KMS-11 (cell line): Measurements from ENCODE around the gene TRABD2B.

Experiments
- H2AFZ ChIP-seq: fragments of 200-600 bp; sonication (generic); 2 replicates; pipeline ENCODE4 v1.6.1; 2016; ENCODE audit warnings: antibody characterized with exemption, mixed run types, low read depth
- H3K27ac ChIP-seq: fragments of 200-600 bp; sonication (generic); 2 replicates; pipeline ENCODE4 v1.6.1; 2016; ENCODE audit warnings: mild to moderate bottlenecking, mixed run types
- H3K27me3 ChIP-seq: fragments of 200-600 bp; sonication (generic); 2 replicates; pipeline ENCODE4 v1.6.1; 2017; ENCODE audit warnings: mild to moderate bottlenecking, low read depth, mixed run types, moderate library complexity; ENCODE audit not compliant: insufficient read depth
- H3K36me3 ChIP-seq: fragments of 200-600 bp; sonication (generic); 2 replicates; pipeline ENCODE4 v1.6.1; 2017; ENCODE audit warnings: mild to moderate bottlenecking, mixed run types; ENCODE audit not compliant: insufficient read depth
- H3K4me1 ChIP-seq: fragments of 200-600 bp; sonication (generic); 2 replicates; pipeline ENCODE4 v1.6.1; 2016; ENCODE audit warnings: mild to moderate bottlenecking, low read depth, mixed run types; ENCODE audit not compliant: poor library complexity, severe bottlenecking
- H3K4me2 ChIP-seq: fragments of 200-600 bp; sonication (generic); 2 replicates; pipeline ENCODE4 v1.7.0; 2016; ENCODE audit warnings: mild to moderate bottlenecking, mixed run types
- H3K4me3 ChIP-seq: fragments of 200-600 bp; sonication (generic); IDR thresholded peaks from 2 replicates; pipeline ENCODE4 v1.6.1; 2017; ENCODE audit warnings: low read depth, low read length, mixed read lengths; ENCODE audit not compliant: insufficient read depth
- H3K79me2 ChIP-seq: fragments of 200-600 bp; sonication (generic); 2 replicates; pipeline ENCODE4 v1.6.1; 2016; ENCODE audit warnings: low read depth, mixed run types; ENCODE audit not compliant: insufficient read depth
- H3K9ac ChIP-seq: fragments of 200-600 bp; sonication (generic); 2 replicates; pipeline ENCODE4 v1.6.1; 2016; ENCODE audit warnings: mild to moderate bottlenecking, mixed run types
- H4K20me1 ChIP-seq: fragments of 200-600 bp; sonication (generic); 2 replicates; pipeline ENCODE4 v1.6.1; 2016; ENCODE audit warnings: mild to moderate bottlenecking, mixed run types; ENCODE audit not compliant: insufficient read depth
- CTCF ChIP-seq: fragments of 200-600 bp; sonication (generic); conservative IDR thresholded peaks from 2 replicates; pipeline ENCODE4 v1.6.1; 2017; ENCODE audit warnings: low read depth, mild to moderate bottlenecking, antibody characterized with exemption, low read length, moderate library complexity, mixed read lengths

The TRABD2B gene

GRCh38 chr1:47919113-47919833 lies 77.9 kb downstream of the TRABD2B start:
- Histone ChIP-seq H3K4me3 (no peak overlapping the region), H3K4me1 (no peaks in the 10 kb centered on the region)
- TF ChIP-seq CTCF, result no peak

GRCh38 chr1:47918257-47918867 lies 78.8 kb downstream of the TRABD2B start:
- Histone ChIP-seq H3K4me1 (no peaks in the 10 kb centered on the region), H3K36me3 (no peaks in the 10 kb centered on the region), H3K4me3 (no peak overlapping the region), H3K27me3 (no peaks in the 10 kb centered on the region), H2AFZ (no peak overlapping the region), H3K79me2 (no peaks in the 10 kb centered on the region), H3K9ac (no peak overlapping the region), H3K27ac (no peak overlapping the region), H4K20me1 (no peaks in the 10 kb centered on the region), H3K4me2 (no peak overlapping the region)
- TF ChIP-seq CTCF, result no peak

More at GRCh38 chr1:47919113-47919833, 77.9 kb downstream of the TRABD2B start:
- Histone ChIP-seq H3K9ac (no peak overlapping the region), H4K20me1 (no peaks in the 10 kb centered on the region), H3K27ac (no peak overlapping the region), H3K36me3 (no peaks in the 10 kb centered on the region), H3K79me2 (no peaks in the 10 kb centered on the region), H3K4me2 (no peak overlapping the region), H3K27me3 (no peaks in the 10 kb centered on the region), H2AFZ (no peak overlapping the region)

- no peaks in the 10 kb centered on the region for H3K79me2 ChIP-seq
- TF ChIP-seq CTCF, result no peak
- no peaks in the 10 kb centered on the region for H3K27me3 ChIP-seq
- no peak overlapping the region for H2AFZ ChIP-seq
- H3K27ac ChIP-seq, result no peak overlapping the region
- H4K20me1 ChIP-seq, result no peaks in the 10 kb centered on the region
- H3K9ac ChIP-seq, result no peak overlapping the region
- no peaks in the 10 kb centered on the region for H3K4me1 ChIP-seq
- no peaks in the 10 kb centered on the region for H3K36me3 ChIP-seq
- H3K4me2 ChIP-seq, result no peak overlapping the region
- H3K4me3 ChIP-seq, result no peak overlapping the region
Observed at GRCh38 chr1:47917687-47918086, 79.5 kb downstream of the TRABD2B start.

GRCh38 chr1:47915677-47916353 lies 81.4 kb downstream of the TRABD2B start:
- no peak overlapping the region for H3K4me3 ChIP-seq
- no peak overlapping the region for H3K4me2 ChIP-seq
- H3K36me3 ChIP-seq, result no peaks in the 10 kb centered on the region
- no peak overlapping the region for H3K9ac ChIP-seq
- no peaks in the 10 kb centered on the region for H4K20me1 ChIP-seq
- no peak for TF ChIP-seq CTCF
- no peaks in the 10 kb centered on the region for H3K79me2 ChIP-seq
- H3K27me3 ChIP-seq, result no peaks in the 10 kb centered on the region
- no peaks in the 10 kb centered on the region for H3K4me1 ChIP-seq
- no peak overlapping the region for H3K27ac ChIP-seq
- no peak overlapping the region for H2AFZ ChIP-seq
